ENCODE results near the gene ZNF148.

The ZNF148 gene

DNA sequence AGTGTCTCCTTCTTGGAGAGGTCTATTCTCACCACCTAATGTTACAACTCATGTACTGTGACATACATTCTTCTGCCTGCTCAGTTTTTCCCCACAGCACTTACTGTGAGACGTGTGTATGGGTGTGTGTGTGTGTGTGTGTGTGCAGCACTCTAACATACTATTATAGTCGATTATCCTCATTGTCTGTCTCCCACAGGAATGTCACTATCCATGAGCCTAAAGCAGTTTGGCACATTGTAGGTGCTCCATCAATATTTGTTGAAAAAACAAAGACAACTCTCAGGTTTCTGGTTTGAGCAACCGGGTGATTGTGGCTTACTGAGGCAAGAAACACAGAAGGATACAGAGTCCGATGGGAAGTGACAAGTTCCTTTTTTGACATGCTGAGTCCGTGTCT, 8.6 kb upstream of the ZNF148 start:
- H3K27ac Mint-ChIP-seq, result no peak overlapping the region
- no peak overlapping the region for H3K4me3 Mint-ChIP-seq

DNA sequence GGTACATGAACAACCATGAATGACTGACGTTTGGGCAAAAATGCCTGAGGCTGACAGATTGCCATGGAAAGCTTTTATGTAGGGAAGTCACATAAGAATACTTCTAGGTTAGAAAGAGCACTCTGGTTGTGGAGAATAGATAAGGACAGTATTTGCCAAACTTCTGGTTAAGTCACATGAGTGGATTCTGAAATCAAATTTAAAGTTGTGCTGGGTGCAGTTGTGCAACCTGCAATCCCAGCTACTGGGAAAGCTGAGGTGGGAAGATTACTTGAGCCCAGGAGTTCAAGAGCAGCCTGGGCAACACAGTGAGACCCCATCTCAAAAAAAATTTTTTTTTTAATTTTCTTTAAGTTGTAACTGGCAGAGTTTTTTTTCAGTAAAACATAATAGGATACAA, 7.2 kb upstream of the ZNF148 start:
- no peak overlapping the region for H3K4me3 Mint-ChIP-seq
- no peaks in the 10 kb centered on the region for H3K9me3 Mint-ChIP-seq
- no peaks in the 10 kb centered on the region for H3K36me3 Mint-ChIP-seq (ENCODE audit: low read depth)
- H3K27me3 Mint-ChIP-seq, result peaks cover 10% of the 10 kb centered on the region
- peaks cover 9% of the 10 kb centered on the region for H3K4me1 Mint-ChIP-seq (ENCODE audit: low read depth)
- no peak overlapping the region for H3K27ac Mint-ChIP-seq

More for the DNA sequence above, 8.6 kb upstream of the ZNF148 start:
- H3K27me3 Mint-ChIP-seq, result peaks cover 10% of the 10 kb centered on the region
- H3K4me1 Mint-ChIP-seq (ENCODE audit: low read depth), result peaks cover 9% of the 10 kb centered on the region
- no peaks in the 10 kb centered on the region for H3K36me3 Mint-ChIP-seq (ENCODE audit: low read depth)
- H3K9me3 Mint-ChIP-seq, result no peaks in the 10 kb centered on the region

DNA sequence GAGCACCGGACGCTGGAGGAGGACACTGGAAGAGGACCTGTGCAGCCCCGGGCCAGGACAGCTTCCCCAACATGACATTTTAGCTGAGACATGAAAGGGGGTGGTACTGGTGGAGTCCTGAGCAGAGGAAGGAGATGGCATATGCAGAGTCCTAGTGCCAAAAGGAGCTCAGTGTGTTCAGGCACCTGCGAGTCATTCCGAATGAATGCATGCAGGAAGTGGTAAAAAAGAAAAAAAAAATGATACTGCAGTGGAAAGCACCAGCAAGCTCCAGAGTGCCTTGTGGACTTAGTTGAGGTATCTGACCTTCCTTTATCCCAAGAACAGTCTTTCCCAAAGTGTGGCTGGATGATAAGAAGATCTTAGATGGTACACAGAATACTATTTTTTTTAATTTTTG, 6.6 kb upstream of the ZNF148 start:
- Mint-ChIP-seq H3K4me1 (ENCODE audit: low read depth) (peaks cover 9% of the 10 kb centered on the region), H3K27me3 (peaks cover 7% of the 10 kb centered on the region), H3K36me3 (ENCODE audit: low read depth) (no peaks in the 10 kb centered on the region), H3K9me3 (no peaks in the 10 kb centered on the region), H3K4me3 (peak overlapping the region; percentile 31), H3K27ac (peak overlapping the region; percentile 56)

DNA sequence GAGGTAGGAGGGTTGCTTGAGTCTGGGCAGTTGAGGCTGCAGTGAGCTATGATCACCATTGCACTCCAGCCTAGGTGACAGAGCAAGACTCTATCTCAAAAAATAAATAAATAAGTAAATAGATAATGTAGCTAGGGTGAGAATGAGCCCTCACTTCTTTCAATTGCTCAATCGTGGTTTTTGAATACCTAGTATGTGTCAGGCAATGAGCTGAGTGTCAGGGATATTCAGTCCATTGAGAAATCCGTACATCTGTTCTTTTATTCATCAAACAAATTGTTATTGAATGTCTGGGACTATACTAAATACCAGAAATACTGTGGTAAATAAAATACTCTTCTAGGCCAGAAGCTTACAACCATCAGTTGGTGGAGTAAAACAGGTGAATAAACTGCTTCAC, 6.2 kb upstream of the ZNF148 start:
- H3K9me3 Mint-ChIP-seq, result no peaks in the 10 kb centered on the region
- peaks cover 7% of the 10 kb centered on the region for H3K27me3 Mint-ChIP-seq
- H3K4me1 Mint-ChIP-seq (ENCODE audit: low read depth), result peaks cover 13% of the 10 kb centered on the region
- H3K36me3 Mint-ChIP-seq (ENCODE audit: low read depth), result no peaks in the 10 kb centered on the region
- peak overlapping the region; percentile 31 for H3K4me3 Mint-ChIP-seq
- H3K27ac Mint-ChIP-seq, result peak overlapping the region; percentile 56

DNA sequence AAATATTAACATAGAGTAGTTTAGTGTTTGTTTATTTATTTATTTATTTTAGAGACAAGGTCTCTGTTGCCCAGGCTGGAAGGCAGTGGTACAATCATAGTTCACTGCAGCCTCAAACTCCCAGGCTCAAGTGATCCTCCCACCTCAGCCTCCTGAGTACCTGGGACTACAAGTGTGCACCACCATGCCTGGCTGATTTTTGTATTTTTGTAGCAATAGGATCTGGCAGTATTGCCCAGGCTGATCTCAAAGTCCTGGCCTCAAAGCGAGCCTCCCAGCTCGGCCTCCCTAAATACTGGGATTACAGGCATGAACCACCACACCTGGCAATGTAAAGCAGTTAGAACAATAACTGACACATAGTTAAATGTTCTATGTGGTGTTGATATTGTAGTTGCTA, 4.4 kb upstream of the ZNF148 start:
- H3K27ac Mint-ChIP-seq, result no peak overlapping the region

DNA sequence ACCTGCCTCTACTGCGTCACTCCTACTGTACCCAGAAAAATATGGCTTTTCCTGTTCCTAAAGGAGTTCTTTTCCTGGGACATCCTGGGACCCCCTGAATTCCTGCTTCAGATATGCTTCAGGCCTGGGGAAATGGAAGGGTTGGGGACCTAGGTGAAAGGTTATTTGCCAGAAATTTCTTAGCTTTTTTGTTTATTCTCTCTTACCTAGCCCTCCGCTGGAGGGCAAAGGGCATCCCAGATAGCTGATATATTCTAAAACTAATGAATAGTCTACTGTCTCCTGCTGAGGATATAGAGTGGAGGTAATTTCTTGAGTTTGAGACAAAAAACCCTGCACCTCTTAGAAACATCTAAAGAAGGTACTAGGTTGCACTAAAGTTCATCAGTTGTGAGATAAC, 3.6 kb upstream of the ZNF148 start:
- no peaks in the 10 kb centered on the region for H3K9me3 Mint-ChIP-seq
- no peak overlapping the region for H3K27ac Mint-ChIP-seq
- peaks cover 29% of the 10 kb centered on the region for H3K4me1 Mint-ChIP-seq (ENCODE audit: low read depth)
- peaks cover 3% of the 10 kb centered on the region for H3K27me3 Mint-ChIP-seq
- no peak overlapping the region for H3K4me3 Mint-ChIP-seq
- peaks cover 1% of the 10 kb centered on the region for H3K36me3 Mint-ChIP-seq (ENCODE audit: low read depth)

More for the DNA sequence above, 4.4 kb upstream of the ZNF148 start:
- peaks cover 7% of the 10 kb centered on the region for H3K27me3 Mint-ChIP-seq
- H3K9me3 Mint-ChIP-seq, result no peaks in the 10 kb centered on the region
- no peak overlapping the region for H3K4me3 Mint-ChIP-seq
- no peaks in the 10 kb centered on the region for H3K36me3 Mint-ChIP-seq (ENCODE audit: low read depth)
- peaks cover 22% of the 10 kb centered on the region for H3K4me1 Mint-ChIP-seq (ENCODE audit: low read depth)

DNA sequence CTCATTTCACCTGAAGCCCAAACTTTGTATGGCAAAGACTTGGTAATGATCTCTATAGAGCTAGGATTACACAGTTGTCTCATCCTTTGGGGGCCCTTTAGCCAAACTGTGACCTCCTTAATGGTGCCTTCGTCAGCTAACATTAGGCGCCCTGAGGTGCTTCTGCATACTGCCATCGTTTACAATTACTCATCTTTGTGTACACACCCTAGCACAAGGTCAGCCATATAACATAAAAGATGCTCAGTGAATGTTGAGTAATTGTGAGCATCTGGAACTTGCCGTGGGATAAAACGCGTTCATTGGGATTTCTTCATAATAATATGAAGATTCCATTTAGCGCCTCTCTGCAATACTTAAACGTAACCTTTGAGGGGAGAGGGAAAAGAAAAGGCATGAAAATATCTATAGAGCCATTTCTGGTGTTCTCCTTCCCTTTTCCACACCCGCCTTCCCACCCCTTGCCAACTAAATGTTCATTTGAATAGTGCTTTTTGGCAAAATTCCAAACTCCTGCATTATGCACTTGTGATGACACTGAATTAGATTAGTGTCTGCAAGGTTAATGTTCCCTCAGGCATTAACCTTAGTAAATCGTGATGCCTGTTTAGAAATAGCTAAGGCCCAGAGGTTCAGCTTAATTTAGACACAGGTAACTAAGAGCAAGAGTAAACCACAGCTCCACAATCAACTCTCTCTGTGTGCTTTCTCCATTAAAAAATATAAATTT, 990 bp upstream of the ZNF148 start:
- Mint-ChIP-seq H3K4me3 (peak overlapping the region; percentile 95), H3K27ac (peak overlapping the region; percentile 98), H3K36me3 (ENCODE audit: low read depth) (peaks cover 16% of the 10 kb centered on the region), H3K4me1 (ENCODE audit: low read depth) (peaks cover 36% of the 10 kb centered on the region), H3K9me3 (no peaks in the 10 kb centered on the region), H3K27me3 (no peaks in the 10 kb centered on the region)

DNA sequence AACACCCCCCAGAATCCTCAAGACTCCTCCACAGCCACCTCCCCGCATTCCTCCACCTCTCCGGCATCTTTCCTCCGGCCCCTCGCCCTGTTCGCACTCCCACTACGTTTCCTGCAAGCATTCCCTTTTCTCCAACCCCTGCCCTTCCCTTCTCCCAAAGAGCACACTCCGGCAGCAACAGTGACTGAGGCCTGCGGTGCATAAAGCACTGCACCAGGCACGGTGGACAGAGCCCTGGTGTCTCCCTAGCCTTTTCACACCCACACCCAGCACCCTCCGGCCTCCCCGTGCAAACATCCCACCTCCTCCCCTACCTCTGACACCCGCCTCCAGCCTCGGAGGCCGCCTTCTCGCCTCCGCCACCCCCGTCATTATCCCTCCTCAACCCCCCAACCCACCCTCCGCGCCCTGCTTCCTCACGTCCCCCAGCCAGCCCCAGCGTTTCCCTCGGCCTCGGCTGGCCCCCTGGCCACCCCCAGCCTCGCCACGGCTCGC, 577 bp downstream of the ZNF148 start:
- Mint-ChIP-seq H3K4me3 (peak overlapping the region; percentile 97), H3K4me1 (ENCODE audit: low read depth) (peaks cover 47% of the 10 kb centered on the region), H3K9me3 (no peaks in the 10 kb centered on the region), H3K36me3 (ENCODE audit: low read depth) (peaks cover 25% of the 10 kb centered on the region), H3K27me3 (no peaks in the 10 kb centered on the region), H3K27ac (peak overlapping the region; percentile 91)

DNA sequence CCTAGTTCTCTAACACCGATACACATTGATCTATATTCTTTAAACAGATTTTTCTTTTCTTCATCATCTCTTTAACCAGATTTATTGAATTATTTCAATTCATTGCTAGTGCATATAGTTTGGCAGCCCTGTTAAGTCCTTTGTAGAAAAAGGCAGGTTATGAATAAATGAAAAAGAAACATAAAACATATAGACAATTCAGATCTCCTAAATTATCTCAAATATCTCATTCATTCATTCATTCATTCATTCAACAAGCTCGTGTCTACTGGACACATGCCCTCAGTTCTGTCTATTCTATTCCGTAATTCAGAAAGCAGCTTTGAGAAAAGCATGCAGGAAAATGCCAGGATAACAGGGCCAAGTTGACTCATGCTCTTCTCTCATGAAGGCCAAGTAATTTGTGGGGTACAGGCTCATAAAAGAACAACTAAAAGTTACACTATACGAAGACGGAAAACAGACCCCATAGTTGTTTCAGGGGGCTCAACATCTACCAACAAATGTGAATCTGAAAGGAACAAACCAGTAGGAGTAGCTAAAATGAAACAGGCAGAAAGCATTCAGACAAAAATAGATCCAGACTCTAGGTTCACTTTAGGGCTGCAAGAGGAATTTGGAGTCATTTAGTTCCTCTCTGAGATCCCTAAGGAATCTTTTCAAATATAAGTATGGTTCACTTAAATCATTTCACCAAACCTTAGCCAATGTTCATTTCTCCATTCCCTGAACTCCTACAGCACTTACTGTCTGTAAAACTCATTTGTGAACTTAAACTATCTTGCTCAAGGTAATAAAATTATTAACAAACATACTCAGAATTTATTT, 7.5 kb downstream of the ZNF148 start:
- H3K4me3 Mint-ChIP-seq, result no peak overlapping the region
- no peaks in the 10 kb centered on the region for H3K27me3 Mint-ChIP-seq
- H3K27ac Mint-ChIP-seq, result peak overlapping the region; percentile 32
- peaks cover 56% of the 10 kb centered on the region for H3K4me1 Mint-ChIP-seq (ENCODE audit: low read depth)
- H3K9me3 Mint-ChIP-seq, result no peaks in the 10 kb centered on the region
- peaks cover 39% of the 10 kb centered on the region for H3K36me3 Mint-ChIP-seq (ENCODE audit: low read depth)

DNA sequence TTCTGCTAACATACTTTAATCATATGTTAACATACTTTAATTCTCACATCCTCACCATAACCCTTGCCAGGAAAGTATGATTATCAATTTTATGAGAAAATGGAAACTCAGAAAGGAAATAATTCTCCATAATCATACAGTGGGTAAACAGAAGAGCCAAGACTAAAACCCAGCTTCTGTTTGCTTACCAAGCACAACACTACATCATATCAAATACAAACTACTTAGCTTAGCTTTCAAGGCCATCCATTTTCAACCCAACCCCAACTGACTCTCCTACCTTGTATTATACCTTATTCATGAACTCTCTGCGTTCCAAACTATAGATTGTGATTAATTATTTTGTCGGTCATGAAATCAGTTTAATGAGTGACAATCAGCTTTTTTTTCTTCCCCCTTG, 9.0 kb downstream of the ZNF148 start:
- Mint-ChIP-seq H3K36me3 (ENCODE audit: low read depth) (peaks cover 31% of the 10 kb centered on the region), H3K4me1 (ENCODE audit: low read depth) (peaks cover 59% of the 10 kb centered on the region), H3K27me3 (no peaks in the 10 kb centered on the region), H3K9me3 (no peaks in the 10 kb centered on the region), H3K27ac (peak overlapping the region; percentile 11), H3K4me3 (no peak overlapping the region)

DNA sequence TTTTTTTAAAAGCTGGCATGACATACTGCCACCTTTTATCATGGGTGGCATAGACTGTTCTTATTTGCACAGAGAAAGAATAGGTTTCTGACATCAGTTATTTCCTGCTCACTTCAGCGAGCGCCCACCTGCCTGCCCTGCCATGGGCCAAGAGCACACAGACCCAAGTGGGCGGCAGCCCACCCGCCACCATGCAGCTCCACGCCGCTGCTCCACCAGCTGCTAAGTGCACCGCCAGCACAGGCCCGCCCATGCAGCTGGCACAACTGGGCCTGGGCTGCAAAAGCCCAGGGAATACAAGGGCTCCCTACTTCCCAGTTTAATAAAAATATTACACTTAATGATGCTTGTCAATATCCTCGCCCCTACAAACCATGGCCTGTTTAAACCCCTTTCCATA, 15.4 kb downstream of the ZNF148 start:
- Mint-ChIP-seq H3K27ac (no peak overlapping the region), H3K4me1 (ENCODE audit: low read depth) (peaks cover 65% of the 10 kb centered on the region), H3K36me3 (ENCODE audit: low read depth) (peaks cover 4% of the 10 kb centered on the region), H3K4me3 (no peak overlapping the region), H3K27me3 (no peaks in the 10 kb centered on the region), H3K9me3 (no peaks in the 10 kb centered on the region)

DNA sequence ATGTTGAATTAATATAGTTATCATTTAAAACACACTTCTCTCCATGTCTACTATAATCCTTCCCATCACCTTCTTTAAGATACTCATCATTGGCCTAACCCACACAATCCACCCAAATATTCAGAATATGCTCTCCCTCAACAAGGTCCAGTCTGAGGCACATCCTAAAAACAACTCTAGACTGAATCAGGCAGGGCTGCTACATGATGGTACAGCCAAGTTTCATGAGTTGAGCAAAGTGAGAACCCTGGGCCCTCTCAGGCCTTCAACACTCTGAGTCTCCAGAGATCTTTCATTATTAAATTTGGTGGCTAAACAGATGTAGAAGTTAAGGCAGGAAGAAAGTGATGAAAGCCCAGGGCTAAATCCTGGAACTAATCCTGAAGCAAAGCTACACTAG, 16.2 kb downstream of the ZNF148 start:
- Mint-ChIP-seq H3K36me3 (ENCODE audit: low read depth) (peaks cover 4% of the 10 kb centered on the region), H3K27me3 (no peaks in the 10 kb centered on the region), H3K4me3 (no peak overlapping the region), H3K27ac (no peak overlapping the region), H3K4me1 (ENCODE audit: low read depth) (peaks cover 69% of the 10 kb centered on the region), H3K9me3 (no peaks in the 10 kb centered on the region)

DNA sequence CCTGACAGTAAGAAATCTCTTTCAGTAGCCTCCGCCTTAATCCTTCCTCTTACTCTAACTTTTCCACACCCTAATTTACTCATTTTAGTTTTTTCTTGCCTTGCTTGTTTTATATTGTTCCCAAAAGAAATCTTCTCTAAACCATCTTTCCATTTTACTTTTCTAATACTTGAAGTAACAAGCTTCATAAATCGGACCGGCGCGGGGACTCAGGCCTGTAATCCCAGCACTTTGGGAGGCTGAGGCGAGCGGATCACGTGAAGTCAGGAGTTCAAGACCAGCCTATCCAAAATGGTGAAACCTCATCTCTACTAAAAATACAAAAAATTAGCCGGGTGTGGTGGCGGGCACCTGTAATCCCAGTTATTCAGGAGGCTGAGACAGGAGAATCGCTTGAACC, 17.3 kb downstream of the ZNF148 start:
- peaks cover 2% of the 10 kb centered on the region for H3K36me3 Mint-ChIP-seq (ENCODE audit: low read depth)
- peak overlapping the region; percentile 86 for H3K27ac Mint-ChIP-seq
- peaks cover 74% of the 10 kb centered on the region for H3K4me1 Mint-ChIP-seq (ENCODE audit: low read depth)
- no peaks in the 10 kb centered on the region for H3K27me3 Mint-ChIP-seq
- no peaks in the 10 kb centered on the region for H3K9me3 Mint-ChIP-seq
- H3K4me3 Mint-ChIP-seq, result peak overlapping the region; percentile 85

DNA sequence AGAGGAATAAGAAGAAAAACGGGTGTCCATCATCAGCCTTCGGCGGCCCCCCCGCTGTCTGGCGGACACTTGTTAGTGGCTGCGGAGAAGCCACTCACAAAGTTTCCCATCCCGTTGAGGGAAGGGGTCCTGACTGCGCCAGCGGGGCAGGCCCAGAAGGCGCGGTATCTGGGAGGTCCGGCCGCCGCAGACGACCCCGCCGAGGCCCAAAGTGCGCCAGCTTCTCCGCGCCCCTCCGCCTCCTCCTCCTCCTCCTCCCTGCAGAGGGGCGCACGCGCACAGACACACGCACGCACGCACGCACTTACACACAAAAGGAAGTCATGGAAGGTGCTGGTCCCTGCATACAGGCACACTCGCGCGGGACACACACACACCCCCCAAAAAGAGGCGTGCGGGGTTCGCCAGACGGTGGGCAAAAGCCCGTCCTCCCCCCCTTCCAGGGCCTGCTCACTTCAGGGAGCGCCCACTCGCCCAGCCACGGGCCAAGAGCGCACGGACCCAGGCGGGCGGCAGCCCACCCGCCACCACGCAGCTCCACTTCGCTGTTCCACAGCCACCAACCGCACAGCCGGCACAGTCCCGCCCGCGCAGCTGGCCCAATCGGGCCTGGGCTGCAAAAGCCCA, 18.0 kb downstream of the ZNF148 start:
- H3K4me3 Mint-ChIP-seq, result peak overlapping the region; percentile 85
- H3K9me3 Mint-ChIP-seq, result no peaks in the 10 kb centered on the region
- H3K27ac Mint-ChIP-seq, result peak overlapping the region; percentile 86
- H3K27me3 Mint-ChIP-seq, result no peaks in the 10 kb centered on the region
- no peaks in the 10 kb centered on the region for H3K36me3 Mint-ChIP-seq (ENCODE audit: low read depth)
- peaks cover 76% of the 10 kb centered on the region for H3K4me1 Mint-ChIP-seq (ENCODE audit: low read depth)
